ENCODE results near the gene MAS1.

MAS1 gene

GRCh38 chr6:159879856-159880255, 10.9 kb upstream of the MAS1 start:
- DNase-seq = no peak

DNA sequence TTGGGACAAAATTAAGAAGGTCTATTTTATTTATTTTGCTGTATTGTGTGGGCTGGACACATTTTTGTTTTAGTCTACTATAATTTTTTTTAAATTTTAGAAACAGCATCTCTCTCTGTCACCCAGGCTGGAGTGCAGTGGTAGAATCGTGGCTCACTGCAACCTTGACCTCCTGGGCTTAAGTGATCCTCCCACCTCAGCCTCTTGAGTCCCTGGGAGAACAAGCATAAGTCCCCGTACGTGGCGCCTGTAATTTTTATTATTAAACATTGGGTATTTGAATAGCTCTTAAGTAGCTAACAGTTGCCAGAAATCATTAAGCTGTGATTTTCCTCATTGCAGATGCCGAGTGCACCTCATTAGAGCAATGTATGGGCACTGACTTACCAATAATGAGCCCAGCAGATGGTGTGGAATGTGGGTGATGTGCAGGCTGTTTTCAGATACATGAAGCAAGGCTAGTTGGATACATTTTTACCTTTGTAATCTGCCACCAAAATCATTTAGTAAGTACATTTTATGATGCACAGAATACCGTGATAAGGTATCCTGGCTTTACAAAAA, 10.3 kb upstream of the MAS1 start:
- no peak for DNase-seq

- no peak for DNase-seq
Measured at GRCh38 chr6:159884720-159885119, 6.1 kb upstream of the MAS1 start.

DNA sequence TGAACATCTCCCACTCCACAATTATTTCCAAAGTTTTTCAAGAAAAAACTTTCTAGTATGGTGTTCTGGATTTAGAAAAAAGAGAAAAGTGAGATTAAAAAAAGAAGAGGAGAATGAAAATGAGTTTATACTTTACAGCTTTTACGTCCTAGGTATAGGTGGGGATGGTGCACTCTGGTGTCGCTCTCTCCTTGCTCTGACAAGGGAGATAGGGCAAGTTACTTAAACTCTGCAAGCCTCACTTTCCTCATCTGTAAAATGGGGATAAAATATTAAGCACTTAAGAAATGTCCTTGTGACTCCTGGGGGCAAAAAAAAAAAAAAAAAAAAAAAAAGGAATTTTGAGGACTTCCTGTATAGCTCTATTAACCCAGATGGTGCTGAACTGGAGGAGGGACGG, 4.5 kb upstream of the MAS1 start:
- DNase-seq = no peak

DNA sequence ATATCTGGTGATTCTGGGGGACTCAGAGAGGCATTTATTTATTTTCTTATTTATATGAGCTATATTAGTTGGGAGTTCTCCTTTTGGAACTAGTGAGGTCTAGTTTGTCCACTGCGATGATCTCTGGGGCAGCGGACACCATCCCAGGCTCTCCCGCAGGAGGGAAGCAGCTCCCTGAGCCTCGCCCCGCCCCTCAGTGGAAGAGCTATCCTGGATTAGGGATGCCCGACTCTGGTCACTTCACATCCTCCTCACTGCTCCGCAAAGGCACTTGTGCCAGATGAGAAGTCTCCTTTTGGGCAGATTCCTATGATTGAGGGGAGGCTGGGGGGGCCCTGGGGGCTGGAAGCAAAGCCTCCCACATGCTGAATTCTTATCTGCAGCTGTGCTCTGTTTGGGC, 3.6 kb upstream of the MAS1 start:
- DNase-seq = no peak

- DNase-seq = no peak
Measured at GRCh38 chr6:159887761-159888160, 3.0 kb upstream of the MAS1 start.

GRCh38 chr6:159890201-159890600, 587 bp upstream of the MAS1 start:
- no peak for DNase-seq

GRCh38 chr6:159892053-159892452, 1.3 kb downstream of the MAS1 start:
- no peak for DNase-seq

DNA sequence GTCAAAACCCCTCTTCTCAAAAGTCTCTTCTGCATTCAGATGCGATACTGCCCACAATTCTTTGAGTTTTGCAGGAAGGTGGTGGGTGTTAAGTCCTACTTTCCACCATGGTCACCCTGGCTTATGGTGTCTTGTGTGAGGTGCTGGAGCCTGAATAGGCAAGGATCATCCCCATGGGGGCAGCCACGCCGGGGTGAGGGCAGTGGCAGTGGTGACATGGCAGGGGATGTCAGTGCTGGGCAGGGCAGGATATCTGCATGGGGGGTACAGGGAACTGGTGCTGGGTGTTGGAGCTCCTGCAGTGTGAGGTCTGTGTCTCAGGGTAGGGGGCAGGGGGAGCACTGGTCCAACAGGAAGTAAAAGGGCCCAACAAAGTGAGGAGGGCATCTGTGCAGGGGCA, 2.3 kb downstream of the MAS1 start:
- no peak for DNase-seq

DNA sequence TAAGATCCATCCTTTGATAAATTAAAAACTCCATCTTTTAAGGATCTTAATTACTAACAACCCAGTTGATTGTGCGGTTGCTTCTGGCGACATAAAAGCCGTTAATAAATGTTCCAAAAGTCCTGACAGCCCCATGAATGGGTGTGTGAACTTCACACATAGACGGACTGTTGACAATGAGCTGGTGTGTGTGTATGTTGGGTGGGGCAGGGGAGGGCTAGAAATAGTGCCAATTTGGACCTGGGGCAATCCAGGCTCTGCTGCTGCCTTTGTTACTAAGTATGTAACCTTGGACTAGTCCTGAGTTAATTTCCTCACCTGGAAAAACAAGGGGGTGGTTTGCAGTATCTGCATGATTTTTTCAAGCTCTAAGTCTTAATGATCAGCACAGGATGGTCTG, 4.2 kb downstream of the MAS1 start:
- DNase-seq = no peak

- no peak for DNase-seq
Measured at GRCh38 chr6:159897603-159898002, 6.8 kb downstream of the MAS1 start.

- DNase-seq = no peak
Measured at GRCh38 chr6:159898519-159898918, 7.7 kb downstream of the MAS1 start.

GRCh38 chr6:159899994-159900745, 9.4 kb downstream of the MAS1 start:
- no peak for DNase-seq

DNA sequence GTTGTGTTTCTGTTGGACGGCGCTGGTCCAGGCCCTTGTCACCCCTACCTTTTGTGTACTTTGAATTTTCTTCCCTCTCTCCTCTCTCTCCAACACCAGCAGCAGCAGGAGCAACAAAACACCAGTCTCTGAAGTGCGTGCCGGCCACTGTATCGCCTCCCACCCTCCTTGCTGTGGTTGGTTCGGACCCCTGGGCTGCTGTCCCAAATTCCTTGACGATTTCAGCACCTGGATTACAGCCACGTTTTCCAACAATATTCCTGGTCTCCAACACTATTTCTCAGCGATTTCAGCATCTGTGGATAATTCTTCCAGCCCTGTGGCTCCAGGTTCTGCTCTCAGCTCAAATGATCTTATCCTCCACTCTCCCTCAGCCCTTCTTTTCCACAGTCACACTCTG, 11.8 kb downstream of the MAS1 start:
- DNase-seq = no peak

- DNase-seq = no peak
Measured at GRCh38 chr6:159904497-159904911, 13.7 kb downstream of the MAS1 start.

- DNase-seq = no peak
Measured at GRCh38 chr6:159906400-159906799, 15.6 kb downstream of the MAS1 start.

GRCh38 chr6:159908535-159908934, 17.7 kb downstream of the MAS1 start:
- DNase-seq = no peak

- DNase-seq = no peak
Measured at GRCh38 chr6:159908979-159909378, 18.2 kb downstream of the MAS1 start.

DNA sequence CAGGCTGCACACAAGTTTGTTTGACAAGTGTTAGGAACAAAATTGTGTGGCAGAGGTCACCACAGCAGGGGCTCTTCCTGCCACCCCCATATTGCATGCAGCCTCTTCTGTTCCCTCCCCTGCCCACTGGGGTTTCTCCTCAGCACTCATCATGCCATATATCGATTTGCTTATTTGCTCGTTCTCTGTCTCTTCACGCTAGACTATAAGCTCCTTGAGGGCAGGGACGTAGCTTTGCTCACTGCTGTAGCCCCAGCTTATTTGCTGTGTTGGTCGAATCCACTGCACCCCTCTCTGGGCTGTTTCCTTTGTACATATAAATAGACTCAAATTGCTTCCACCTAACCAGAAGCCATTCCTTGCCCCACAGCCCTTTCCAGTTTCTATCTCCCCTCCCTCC, 19.6 kb downstream of the MAS1 start:
- no peak for DNase-seq

- no peak for DNase-seq
Measured at GRCh38 chr6:159913375-159913774, 22.6 kb downstream of the MAS1 start.

DNA sequence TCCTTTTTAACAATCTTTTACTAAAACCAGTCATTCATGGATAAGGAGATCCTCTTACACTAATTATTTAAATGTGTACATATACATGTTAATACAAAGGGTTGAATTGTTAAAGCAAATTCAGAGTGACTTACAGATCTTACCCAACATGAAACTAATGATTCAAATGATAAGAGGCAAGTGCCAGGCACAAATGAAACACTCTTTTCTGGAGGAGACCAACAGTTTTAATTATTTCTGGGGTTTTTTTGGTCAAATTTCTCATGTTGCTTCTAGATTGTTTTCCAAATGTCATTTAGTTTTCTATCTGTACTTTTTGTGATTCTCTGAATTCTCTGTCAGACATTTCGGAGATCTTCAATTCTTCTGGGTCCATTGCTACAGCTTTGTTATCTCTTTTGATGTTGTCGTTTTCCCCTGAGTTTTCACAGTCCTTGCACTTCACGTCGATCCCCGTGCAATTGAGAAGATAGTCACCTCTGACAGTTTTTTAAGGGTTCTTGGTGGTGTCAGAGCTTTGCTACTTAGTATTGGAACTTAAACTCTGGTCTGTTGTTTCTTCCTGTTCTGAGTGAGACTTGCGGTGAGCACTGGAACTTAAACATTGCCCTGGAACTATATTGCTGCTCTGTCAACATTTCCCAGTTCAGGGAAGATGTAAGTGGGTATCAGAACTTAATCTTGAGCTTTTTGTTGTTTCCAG, 23.2 kb downstream of the MAS1 start:
- DNase-seq = no peak

- DNase-seq = no peak
Measured at GRCh38 chr6:159914565-159914923, 23.8 kb downstream of the MAS1 start.

DNA sequence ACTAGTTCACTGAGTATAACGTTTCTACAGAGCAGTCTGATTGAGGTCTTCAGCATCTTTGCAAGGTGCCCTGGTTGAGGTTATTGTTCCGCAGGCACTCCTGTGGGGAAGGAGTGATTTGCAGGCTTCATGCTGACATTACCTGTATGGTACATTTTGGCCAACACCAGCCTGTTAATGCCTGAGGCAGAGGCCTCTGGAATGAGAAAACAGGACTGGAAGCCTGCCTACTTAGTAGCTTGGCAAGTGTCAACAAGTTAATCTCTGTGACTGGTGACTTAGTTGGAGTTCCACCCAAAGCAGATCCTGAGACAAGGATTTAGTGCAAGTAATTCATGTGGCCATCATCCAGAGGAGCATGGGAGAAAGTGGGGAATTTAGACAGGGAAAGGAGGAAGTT, 24.6 kb downstream of the MAS1 start:
- DNase-seq = no peak

Measured in anterior cingulate cortex (tissue), 58 donors.